Endodermal cell (in vitro differentiated cells): Measurements from ENCODE around the gene NDST4. TPM values are rescaled to one million over a fixed set of nuclear protein-coding genes. Genes with fewer than 3 reads are reported as not detected.

Experiments used
- DNase-seq: peaks from one replicate; pipeline ENCODE4 v3.0.0-alpha.2; 2017
- H3K27ac ChIP-seq: 2 replicates; pipeline ENCODE4 v1.5.1; 2013; ENCODE audit warnings: mild to moderate bottlenecking, low read depth, low read length, moderate library complexity
- H3K27me3 ChIP-seq: 2 replicates; pipeline ENCODE4 v1.6.1; 2013; ENCODE audit warnings: mild to moderate bottlenecking, low read length, moderate library complexity; ENCODE audit not compliant: insufficient read depth, control insufficient read depth, poor library complexity, severe bottlenecking
- H3K36me3 ChIP-seq: 2 replicates; pipeline ENCODE4 v1.7.0; 2013; ENCODE audit warnings: mild to moderate bottlenecking, low read length, moderate library complexity; ENCODE audit not compliant: control insufficient read depth, insufficient read depth
- H3K4me1 ChIP-seq: one replicate; pipeline ENCODE4 v1.7.0; 2013; ENCODE audit warnings: low read length; ENCODE audit not compliant: control insufficient read depth, insufficient read depth
- H3K4me3 ChIP-seq: 2 replicates; pipeline ENCODE4 v1.5.1; 2013; ENCODE audit warnings: mild to moderate bottlenecking, low read length, moderate library complexity
- H3K9ac ChIP-seq: 2 replicates; pipeline ENCODE4 v1.6.1; 2013; ENCODE audit warnings: mild to moderate bottlenecking, low read length, moderate library complexity; ENCODE audit not compliant: poor library complexity, severe bottlenecking; ENCODE audit errors: extremely low read depth
- H3K9me3 ChIP-seq: 2 replicates; pipeline ENCODE4 v1.6.1; 2013; ENCODE audit warnings: mild to moderate bottlenecking, low read length, moderate library complexity; ENCODE audit not compliant: control insufficient read depth
- H3K27ac Mint-ChIP-seq: 2 replicates; pipeline ENCODE4 v1.8.0; 2020; ENCODE audit warnings: mixed read lengths
- H3K27me3 Mint-ChIP-seq: 2 replicates; pipeline ENCODE4 v1.8.0; 2021; ENCODE audit warnings: mild to moderate bottlenecking, mixed read lengths; ENCODE audit not compliant: insufficient read depth
- H3K36me3 Mint-ChIP-seq: 2 replicates; pipeline ENCODE4 v1.8.0; 2020; ENCODE audit warnings: low read depth, mixed read lengths
- H3K4me1 Mint-ChIP-seq: 2 replicates; pipeline ENCODE4 v1.8.0; 2020; ENCODE audit warnings: mixed read lengths
- H3K4me3 Mint-ChIP-seq: 2 replicates; pipeline ENCODE4 v1.8.0; 2020; ENCODE audit warnings: mild to moderate bottlenecking, moderate library complexity, mixed read lengths
- H3K9me3 Mint-ChIP-seq: 2 replicates; pipeline ENCODE4 v1.8.0; 2020; ENCODE audit warnings: mild to moderate bottlenecking, mixed read lengths
- WGBS, 2 experiments: methylation state at CpG; one replicate each; pipeline versions ENCODE4 v1.1.5 to v1.1.7; 2013; ENCODE audit warnings: missing lambda C conversion rate in 2 of 2, mixed read lengths in 1 of 2; ENCODE audit not compliant: insufficient coverage in 1 of 2, insufficient read length in 1 of 2; 5-methylcytosine and 5-hydroxymethylcytosine counted together
- total RNA-seq, 2 donors: library from RNA; stranded (reverse); fragmentation: NEBNext Ultra II Directional in 1 of 2; extraction: Animal tissue kit (Norgen Biotek cat#: 25700) in 1 of 2; gene quantifications; 2 replicates in 1 of 2; 3 replicates in 1 of 2; pipeline ENCODE4 v1.2.1, GENCODE V29; 2021
- TF ChIP-seq, protein P1 (sequence below): fragments of 200-600 bp; sonication (generic); conservative IDR thresholded peaks from 2 replicates; pipeline ENCODE4 v1.5.0; 2021; ENCODE audit warnings: antibody characterized with exemption, mild to moderate bottlenecking

Gene NDST4
- total RNA-seq, 2 donors from 2014 or later, result 0.31 TPM; not detected in 1

DNA sequence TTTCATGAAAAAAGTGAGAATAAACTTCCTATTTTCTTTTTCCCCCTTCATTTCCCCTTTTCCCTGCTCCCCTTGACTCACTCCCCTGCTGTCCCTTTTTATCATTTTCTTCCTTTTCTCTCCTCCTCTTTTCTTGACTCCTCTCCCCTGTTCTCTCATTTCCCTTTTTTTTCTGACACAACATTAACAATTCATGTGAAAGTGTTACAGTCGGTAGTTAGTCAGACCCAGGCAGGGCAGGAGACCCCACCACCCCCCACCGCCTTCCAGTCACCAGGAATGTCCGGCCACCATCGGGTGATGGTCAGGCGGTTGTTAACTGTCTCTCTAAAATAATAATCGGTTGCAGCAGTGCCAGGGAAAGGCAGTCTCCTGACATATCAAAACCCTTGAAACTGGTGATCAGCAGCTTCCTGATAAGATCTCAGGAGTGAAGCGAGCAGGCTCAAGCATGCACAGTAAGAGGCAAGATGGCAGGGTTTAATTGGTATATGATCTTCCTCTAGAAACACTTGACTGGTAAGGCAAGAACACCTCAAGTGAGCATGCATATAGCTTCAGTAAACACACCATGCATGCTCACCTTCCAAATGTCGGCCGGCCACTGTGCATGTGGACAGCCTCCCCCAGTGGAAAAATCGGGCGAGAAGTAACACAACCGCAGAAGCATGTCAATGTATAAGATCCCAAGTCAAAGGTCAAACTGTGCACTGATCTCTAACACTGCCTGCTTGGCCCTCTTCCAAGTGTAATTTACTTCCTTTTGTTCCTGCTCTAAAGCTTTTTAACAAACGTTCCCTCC, 191.4 kb downstream of the NDST4 start:
- Histone ChIP-seq H3K9me3 (no peaks in the 10 kb centered on the region), H3K36me3 (no peaks in the 10 kb centered on the region), H3K9ac (no peak overlapping the region), H3K4me1 (peaks cover 11% of the 10 kb centered on the region), H3K27me3 (no peaks in the 10 kb centered on the region), H3K27ac (peak overlapping the region; percentile 1), H3K4me3 (no peak overlapping the region)
- DNase-seq, result peak; percentile 66
- Mint-ChIP-seq H3K36me3 (no peaks in the 10 kb centered on the region), H3K27me3 (no peaks in the 10 kb centered on the region), H3K4me1 (peaks cover 51% of the 10 kb centered on the region), H3K9me3 (no peaks in the 10 kb centered on the region), H3K27ac (peak overlapping the region; percentile 74), H3K4me3 (peak overlapping the region; percentile 19)
- 61 to 67% methylated on average over 12 to 13 of the region's 13 CpGs for WGBS, 2 experiments
- TF ChIP-seq, protein P1, sequence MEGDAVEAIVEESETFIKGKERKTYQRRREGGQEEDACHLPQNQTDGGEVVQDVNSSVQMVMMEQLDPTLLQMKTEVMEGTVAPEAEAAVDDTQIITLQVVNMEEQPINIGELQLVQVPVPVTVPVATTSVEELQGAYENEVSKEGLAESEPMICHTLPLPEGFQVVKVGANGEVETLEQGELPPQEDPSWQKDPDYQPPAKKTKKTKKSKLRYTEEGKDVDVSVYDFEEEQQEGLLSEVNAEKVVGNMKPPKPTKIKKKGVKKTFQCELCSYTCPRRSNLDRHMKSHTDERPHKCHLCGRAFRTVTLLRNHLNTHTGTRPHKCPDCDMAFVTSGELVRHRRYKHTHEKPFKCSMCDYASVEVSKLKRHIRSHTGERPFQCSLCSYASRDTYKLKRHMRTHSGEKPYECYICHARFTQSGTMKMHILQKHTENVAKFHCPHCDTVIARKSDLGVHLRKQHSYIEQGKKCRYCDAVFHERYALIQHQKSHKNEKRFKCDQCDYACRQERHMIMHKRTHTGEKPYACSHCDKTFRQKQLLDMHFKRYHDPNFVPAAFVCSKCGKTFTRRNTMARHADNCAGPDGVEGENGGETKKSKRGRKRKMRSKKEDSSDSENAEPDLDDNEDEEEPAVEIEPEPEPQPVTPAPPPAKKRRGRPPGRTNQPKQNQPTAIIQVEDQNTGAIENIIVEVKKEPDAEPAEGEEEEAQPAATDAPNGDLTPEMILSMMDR, result no peak

DNA sequence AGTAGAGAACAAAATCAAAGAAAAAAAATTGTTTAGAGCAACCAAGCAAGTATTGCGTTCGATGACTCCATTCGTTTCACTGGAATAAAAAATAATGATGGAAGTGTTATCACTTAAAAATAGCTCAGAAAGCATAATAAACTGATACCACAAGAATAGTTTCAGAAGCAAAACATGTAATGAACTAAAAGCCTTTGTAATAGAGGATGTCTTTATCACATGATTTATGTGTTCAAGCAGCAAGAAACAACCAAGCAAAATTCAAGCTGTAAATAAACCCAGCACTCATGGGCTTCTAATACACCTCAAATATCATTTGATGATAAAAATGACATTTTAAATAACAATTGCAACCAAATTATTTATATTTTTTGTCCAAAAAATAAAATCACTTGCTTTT, 192.2 kb downstream of the NDST4 start:
- Mint-ChIP-seq H3K4me1 (peaks cover 51% of the 10 kb centered on the region), H3K27ac (no peak overlapping the region), H3K9me3 (no peaks in the 10 kb centered on the region), H3K36me3 (no peaks in the 10 kb centered on the region), H3K4me3 (no peak overlapping the region), H3K27me3 (no peaks in the 10 kb centered on the region)
- H3K9ac ChIP-seq, result no peak overlapping the region
- H3K9me3 ChIP-seq, result no peaks in the 10 kb centered on the region
- DNase-seq, result no peak
- no peaks in the 10 kb centered on the region for H3K27me3 ChIP-seq
- H3K27ac ChIP-seq, result no peak overlapping the region
- peaks cover 11% of the 10 kb centered on the region for H3K4me1 ChIP-seq
- TF ChIP-seq, protein P1, result no peak
- 56% methylated on average over 3 of the region's 3 CpGs; no CpG with 5 or more reads in 1 of the 2 experiments for WGBS, 2 experiments
- H3K36me3 ChIP-seq, result no peaks in the 10 kb centered on the region
- no peak overlapping the region for H3K4me3 ChIP-seq

DNA sequence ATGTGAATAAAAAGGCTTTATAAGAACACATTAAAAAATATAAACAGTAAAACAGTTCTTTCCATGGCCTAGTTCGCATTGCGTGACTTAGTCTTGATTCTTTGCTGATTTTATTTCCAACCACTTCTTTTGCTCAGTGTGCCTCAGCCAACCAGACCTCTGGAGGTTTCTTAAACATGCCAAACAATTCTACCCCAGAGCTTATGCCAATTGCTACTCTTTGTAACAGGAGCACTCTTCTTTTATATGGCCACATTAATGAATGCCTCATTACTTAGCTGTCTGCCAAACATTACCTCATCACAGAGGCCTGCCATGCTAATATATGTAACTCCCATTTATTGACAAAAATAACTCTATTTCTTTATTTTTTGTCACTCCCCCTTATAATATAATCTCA, 202.3 kb downstream of the NDST4 start:
- H3K9me3 Mint-ChIP-seq, result no peaks in the 10 kb centered on the region
- no peaks in the 10 kb centered on the region for H3K36me3 ChIP-seq
- H3K4me3 Mint-ChIP-seq, result no peak overlapping the region
- TF ChIP-seq, protein P1, result no peak
- peaks cover 13% of the 10 kb centered on the region for H3K4me1 Mint-ChIP-seq
- H3K4me3 ChIP-seq, result no peak overlapping the region
- H3K27me3 ChIP-seq, result no peaks in the 10 kb centered on the region
- no peaks in the 10 kb centered on the region for H3K36me3 Mint-ChIP-seq
- H3K9me3 ChIP-seq, result no peaks in the 10 kb centered on the region
- no peak overlapping the region for H3K27ac ChIP-seq
- H3K27ac Mint-ChIP-seq, result no peak overlapping the region
- no peak overlapping the region for H3K9ac ChIP-seq
- WGBS, 2 experiments, result 90 to 96% methylated on average over 2 of the region's 2 CpGs
- no peaks in the 10 kb centered on the region for H3K27me3 Mint-ChIP-seq
- DNase-seq, result no peak
- no peaks in the 10 kb centered on the region for H3K4me1 ChIP-seq
